ENCODE results near the gene GOLGA6L10. TPM values are rescaled to one million over a fixed set of nuclear protein-coding genes. Genes with fewer than 3 reads are reported as not detected.
"Not testable (repeated sequence)": the region's sequence is repeated elsewhere in the genome, so short reads cannot be mapped to it uniquely, and the experiment has no call there.

Gene GOLGA6L10
- polyA plus RNA-seq, 1 donor = 1.3 TPM

- not testable (repeated sequence) for DNase-seq
These were observed 31.8 kb downstream of the GOLGA6L10 start for GRCh38 chr15:82317516-82317915.

DNA sequence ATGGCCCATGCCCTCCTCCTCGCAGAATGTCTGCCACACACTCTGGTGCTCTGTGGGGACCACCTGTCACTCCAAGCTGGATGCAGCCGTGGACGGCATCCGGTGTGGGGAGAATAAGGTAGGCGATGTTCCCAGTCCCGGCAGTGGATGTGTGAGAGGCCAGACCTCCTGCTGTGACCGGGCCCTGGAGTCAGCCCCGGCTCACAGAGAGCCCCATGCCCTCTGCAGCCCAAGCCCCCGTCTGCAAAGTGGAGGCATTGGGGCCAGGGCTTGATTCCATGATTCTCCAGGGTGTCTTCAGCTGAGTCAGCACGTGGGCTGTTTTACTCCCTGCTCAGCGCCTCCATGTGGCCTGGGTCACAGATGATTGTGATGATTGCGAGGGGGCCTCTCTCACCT, 32.2 kb downstream of the GOLGA6L10 start:
- DNase-seq = no peak

GRCh38 chr15:82316247-82317090, 32.8 kb downstream of the GOLGA6L10 start:
- not testable (repeated sequence) for DNase-seq

- no peak for DNase-seq
These were observed 33.6 kb downstream of the GOLGA6L10 start for GRCh38 chr15:82315519-82316246.

DNA sequence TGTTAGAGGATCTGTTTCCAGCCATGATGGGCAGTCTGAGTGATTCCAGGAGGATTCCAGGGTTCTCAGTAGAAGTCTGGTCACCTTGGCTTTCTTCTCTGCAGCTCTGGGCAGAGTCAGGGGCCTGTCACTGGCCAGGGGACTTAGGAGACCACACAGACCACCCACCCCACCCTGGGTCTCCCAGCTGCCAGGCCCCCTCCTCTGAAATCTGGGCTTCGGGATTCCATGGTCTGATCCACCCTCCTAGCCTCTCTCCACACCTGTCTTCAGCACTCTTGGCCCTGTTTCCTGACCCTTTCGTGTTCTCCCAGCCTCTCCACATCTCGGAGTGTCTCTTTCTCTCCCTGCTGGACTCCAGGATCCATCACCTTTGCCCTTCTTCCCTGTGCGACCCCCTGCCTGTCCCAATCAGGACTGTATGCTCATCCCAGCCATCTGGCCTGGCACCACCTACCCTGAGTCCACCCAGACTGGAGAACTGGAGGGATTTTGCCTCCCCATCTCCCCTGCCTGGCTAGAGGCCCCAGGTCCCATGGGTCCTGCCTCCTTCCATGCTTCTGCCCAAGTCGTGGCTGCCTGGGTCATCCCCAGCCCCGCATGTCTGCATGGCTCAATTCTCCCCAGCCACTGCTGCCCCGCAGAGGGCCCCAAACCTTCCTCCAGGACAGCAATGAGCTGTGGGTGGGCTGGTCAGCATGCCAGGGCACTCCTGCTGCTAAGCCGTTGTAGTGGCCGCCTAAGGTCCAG, 34.3 kb downstream of the GOLGA6L10 start:
- DNase-seq = no peak

GRCh38 chr15:82313951-82314768, 35.1 kb downstream of the GOLGA6L10 start:
- not testable (repeated sequence) for DNase-seq

DNA sequence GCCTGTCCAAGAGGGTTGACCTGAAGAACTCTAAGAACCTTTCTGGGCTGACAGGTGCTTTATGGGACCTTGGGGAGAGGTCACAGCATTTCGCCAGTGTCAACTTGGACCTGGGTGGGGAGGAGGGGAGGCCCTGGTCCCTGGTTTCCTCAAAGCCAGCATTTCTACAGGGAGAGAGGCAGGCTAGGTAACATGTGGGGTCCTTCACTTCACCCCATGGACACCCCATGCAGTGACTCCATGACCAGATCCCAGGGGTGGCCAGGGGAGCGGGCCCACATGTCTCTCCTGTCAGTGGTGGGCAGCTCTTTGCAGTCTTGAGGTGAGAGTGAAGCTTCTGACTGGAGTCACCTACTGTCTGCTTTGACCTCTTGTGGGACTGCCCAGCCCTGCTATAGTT, 35.8 kb downstream of the GOLGA6L10 start:
- no peak for DNase-seq

- DNase-seq = no peak
These were observed 36.5 kb downstream of the GOLGA6L10 start for GRCh38 chr15:82312586-82313349.

GRCh38 chr15:82311321-82311720, 38.0 kb downstream of the GOLGA6L10 start:
- DNase-seq = not testable (repeated sequence)

GRCh38 chr15:82309802-82310201, 39.5 kb downstream of the GOLGA6L10 start:
- DNase-seq = no peak

DNA sequence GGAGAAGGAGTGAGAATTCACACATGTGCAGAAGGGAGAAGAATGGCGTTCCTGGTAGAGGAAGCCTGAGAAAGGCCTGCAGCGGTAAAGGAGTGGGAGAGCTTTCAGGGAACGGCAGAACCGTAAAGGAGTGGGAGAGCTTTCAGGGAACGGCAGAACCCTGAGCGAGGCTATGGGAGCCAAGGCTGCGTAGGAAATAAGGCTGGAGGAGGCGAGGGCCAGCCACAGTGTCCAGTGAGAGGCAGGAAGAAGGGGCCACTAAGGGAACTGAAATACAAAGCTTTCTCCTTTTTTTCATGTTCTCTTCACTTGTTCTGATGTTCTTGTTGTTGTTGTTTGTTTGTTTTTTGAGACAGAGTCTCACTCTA, 41.6 kb downstream of the GOLGA6L10 start:
- no peak for DNase-seq

- no peak for DNase-seq
These were observed 42.2 kb downstream of the GOLGA6L10 start for GRCh38 chr15:82306791-82307713.

- DNase-seq = no peak
These were observed 43.6 kb downstream of the GOLGA6L10 start for GRCh38 chr15:82305621-82306048.

- no peak for DNase-seq
These were observed 44.5 kb downstream of the GOLGA6L10 start for GRCh38 chr15:82304778-82305090.

GRCh38 chr15:82303956-82304777, 45.1 kb downstream of the GOLGA6L10 start:
- no peak for DNase-seq

GRCh38 chr15:82301296-82302016, 47.8 kb downstream of the GOLGA6L10 start:
- DNase-seq = no peak

DNA sequence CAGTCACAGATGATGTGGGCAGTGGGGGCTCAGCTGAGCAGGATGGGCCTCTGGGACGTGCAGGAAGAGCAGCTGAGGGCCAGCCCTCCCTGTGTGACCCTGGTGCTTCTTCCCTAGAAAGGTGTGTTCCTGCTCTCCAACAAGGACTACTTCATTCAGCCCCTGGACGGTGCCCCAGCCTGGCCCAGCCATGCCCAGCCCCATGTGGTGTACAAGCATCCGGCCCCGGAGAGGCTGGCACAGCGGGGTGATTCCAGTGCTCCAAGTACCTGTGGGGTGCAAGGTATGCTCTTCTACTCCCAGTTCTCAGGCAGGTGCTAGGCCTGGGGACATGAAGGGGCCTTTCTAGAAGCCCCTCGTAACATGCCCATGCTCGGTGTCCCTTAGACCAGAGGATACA, 48.4 kb downstream of the GOLGA6L10 start:
- no peak for DNase-seq

GRCh38 chr15:82300326-82300725, 48.9 kb downstream of the GOLGA6L10 start:
- not testable (repeated sequence) for DNase-seq

DNA sequence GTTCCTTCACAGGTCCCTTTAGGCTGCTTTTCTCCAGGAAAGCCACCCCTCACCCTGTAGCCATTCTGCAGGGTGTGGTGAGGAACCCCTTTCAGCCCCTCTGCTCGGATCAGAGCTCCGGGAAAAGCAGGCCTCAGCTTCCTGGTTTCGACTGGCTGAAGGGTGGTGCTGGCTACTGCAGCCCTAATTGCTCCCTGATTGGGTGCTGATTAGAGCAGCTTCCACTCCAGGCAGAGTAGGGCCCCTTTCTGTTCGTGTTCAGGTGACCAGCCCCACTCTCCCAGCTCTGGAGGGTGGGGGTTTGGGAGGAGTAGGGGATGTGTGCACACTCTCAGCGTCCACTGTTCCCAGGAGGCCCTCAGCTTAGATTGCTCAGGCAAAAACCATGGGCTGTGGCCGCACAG, 49.8 kb downstream of the GOLGA6L10 start:
- DNase-seq = not testable (repeated sequence)
